ENCODE measurements around the gene NMUR1.
A peak's percentile ranks its signal among the peaks of the same experiment; 100 is the strongest.
"Not testable (repeated sequence)": the region's sequence is repeated elsewhere in the genome, so short reads cannot be mapped to it uniquely, and the experiment has no call there.

The NMUR1 gene

GRCh38 chr2:231573698-231574421 lies 43.6 kb upstream of the NMUR1 start:
- no peaks in the 10 kb centered on the region for H3K79me1 ChIP-seq (ENCODE audit: low read length)
- no peaks in the 10 kb centered on the region for H3K36me3 ChIP-seq (ENCODE audit: control insufficient read depth, insufficient read depth, low read length)
- H3K18ac ChIP-seq (ENCODE audit: low read length): peak overlapping the region; percentile 33
- H3K27ac ChIP-seq (ENCODE audit: low read depth, low read length): no peak overlapping the region
- no CpG with 5 or more reads among the region's 15 CpGs for WGBS (ENCODE audit: extremely low coverage, insufficient coverage, low lambda C conversion rate)
- H3K9ac ChIP-seq (ENCODE audit: low read length): peak overlapping the region; percentile 51
- peak overlapping the region; percentile 79 for H3K56ac ChIP-seq (ENCODE audit: low read length)
- no peak overlapping the region for H3K4me2 ChIP-seq (ENCODE audit: low read length)
- no peak overlapping the region for H2BK120ac ChIP-seq (ENCODE audit: low read depth, low read length)
- DNase-seq: no peak
- no peak overlapping the region for H3K23ac ChIP-seq (ENCODE audit: low read length)
- peak overlapping the region; percentile 97 for H2BK5ac ChIP-seq (ENCODE audit: low read length)
- no peak overlapping the region for H2BK15ac ChIP-seq (replicated peaks; ENCODE audit: low read depth)
- H3K4me1 ChIP-seq (ENCODE audit: control insufficient read depth, low read depth, low read length): peaks cover 13% of the 10 kb centered on the region
- no peaks in the 10 kb centered on the region for H3K27me3 ChIP-seq (ENCODE audit: insufficient read depth, low read length, poor library complexity)
- H3K79me2 ChIP-seq (ENCODE audit: control insufficient read depth, insufficient read depth, low read length): no peaks in the 10 kb centered on the region
- H3K4ac ChIP-seq (ENCODE audit: low read depth, low read length): no peak overlapping the region
- H4K5ac ChIP-seq (ENCODE audit: low read length): no peak overlapping the region
- H4K8ac ChIP-seq (ENCODE audit: low read depth, low read length): no peak overlapping the region
- no peak overlapping the region for H3K4me3 ChIP-seq (ENCODE audit: low read length)
- H2AK5ac ChIP-seq (ENCODE audit: low read length): peak overlapping the region; percentile 74

GRCh38 chr2:231573096-231573495 lies 42.9 kb upstream of the NMUR1 start:
- Histone ChIP-seq H3K18ac (ENCODE audit: low read length) (peak overlapping the region; percentile 33), H2BK5ac (ENCODE audit: low read length) (peak overlapping the region; percentile 97), H4K8ac (ENCODE audit: low read depth, low read length) (no peak overlapping the region), H3K79me2 (ENCODE audit: control insufficient read depth, insufficient read depth, low read length) (no peaks in the 10 kb centered on the region), H3K27ac (ENCODE audit: low read depth, low read length) (no peak overlapping the region), H3K79me1 (ENCODE audit: low read length) (no peaks in the 10 kb centered on the region), H3K36me3 (ENCODE audit: control insufficient read depth, insufficient read depth, low read length) (no peaks in the 10 kb centered on the region), H2BK120ac (ENCODE audit: low read depth, low read length) (no peak overlapping the region), H3K9ac (ENCODE audit: low read length) (peak overlapping the region; percentile 51), H3K4me3 (ENCODE audit: low read length) (no peak overlapping the region), H4K5ac (ENCODE audit: low read length) (no peak overlapping the region), H3K4me2 (ENCODE audit: low read length) (no peak overlapping the region), H2BK15ac (replicated peaks; ENCODE audit: low read depth) (no peak overlapping the region), H3K4ac (ENCODE audit: low read depth, low read length) (no peak overlapping the region), H3K56ac (ENCODE audit: low read length) (peak overlapping the region; percentile 79), H3K27me3 (ENCODE audit: insufficient read depth, low read length, poor library complexity) (no peaks in the 10 kb centered on the region), H3K4me1 (ENCODE audit: control insufficient read depth, low read depth, low read length) (peaks cover 13% of the 10 kb centered on the region), H3K23ac (ENCODE audit: low read length) (peak overlapping the region; percentile 15), H2AK5ac (ENCODE audit: low read length) (no peak overlapping the region)
- peak; percentile 76 for DNase-seq
- WGBS (ENCODE audit: extremely low coverage, insufficient coverage, low lambda C conversion rate): no CpG with 5 or more reads among the region's 4 CpGs

GRCh38 chr2:231571661-231572191 lies 41.5 kb upstream of the NMUR1 start:
- Histone ChIP-seq H3K4ac (ENCODE audit: low read depth, low read length) (no peak overlapping the region), H3K9ac (ENCODE audit: low read length) (no peak overlapping the region), H3K18ac (ENCODE audit: low read length) (no peak overlapping the region), H3K79me2 (ENCODE audit: control insufficient read depth, insufficient read depth, low read length) (no peaks in the 10 kb centered on the region), H3K4me1 (ENCODE audit: control insufficient read depth, low read depth, low read length) (peaks cover 11% of the 10 kb centered on the region), H3K27me3 (ENCODE audit: insufficient read depth, low read length, poor library complexity) (no peaks in the 10 kb centered on the region), H3K36me3 (ENCODE audit: control insufficient read depth, insufficient read depth, low read length) (no peaks in the 10 kb centered on the region), H4K8ac (ENCODE audit: low read depth, low read length) (no peak overlapping the region), H3K23ac (ENCODE audit: low read length) (no peak overlapping the region), H3K56ac (ENCODE audit: low read length) (peak overlapping the region; percentile 52), H3K27ac (ENCODE audit: low read depth, low read length) (no peak overlapping the region), H2BK15ac (replicated peaks; ENCODE audit: low read depth) (no peak overlapping the region), H3K79me1 (ENCODE audit: low read length) (no peaks in the 10 kb centered on the region), H4K5ac (ENCODE audit: low read length) (no peak overlapping the region), H3K4me2 (ENCODE audit: low read length) (no peak overlapping the region), H2AK5ac (ENCODE audit: low read length) (no peak overlapping the region), H2BK120ac (ENCODE audit: low read depth, low read length) (no peak overlapping the region), H2BK5ac (ENCODE audit: low read length) (no peak overlapping the region), H3K4me3 (ENCODE audit: low read length) (no peak overlapping the region)
- no CpG with 5 or more reads among the region's 4 CpGs for WGBS (ENCODE audit: extremely low coverage, insufficient coverage, low lambda C conversion rate)
- peak; percentile 41 for DNase-seq

- H4K8ac ChIP-seq (ENCODE audit: low read depth, low read length); H3K36me3 ChIP-seq (ENCODE audit: control insufficient read depth, insufficient read depth, low read length); H2BK120ac ChIP-seq (ENCODE audit: low read depth, low read length); H3K4me2 ChIP-seq (ENCODE audit: low read length); H3K4me3 ChIP-seq (ENCODE audit: low read length); H2AK5ac ChIP-seq (ENCODE audit: low read length); H2BK15ac ChIP-seq (replicated peaks; ENCODE audit: low read depth); H3K56ac ChIP-seq (ENCODE audit: low read length); H2BK5ac ChIP-seq (ENCODE audit: low read length); H4K5ac ChIP-seq (ENCODE audit: low read length); H3K4me1 ChIP-seq (ENCODE audit: control insufficient read depth, low read depth, low read length); H3K27me3 ChIP-seq (ENCODE audit: insufficient read depth, low read length, poor library complexity); H3K79me2 ChIP-seq (ENCODE audit: control insufficient read depth, insufficient read depth, low read length); H3K27ac ChIP-seq (ENCODE audit: low read depth, low read length); H3K9ac ChIP-seq (ENCODE audit: low read length); DNase-seq; H3K18ac ChIP-seq (ENCODE audit: low read length); H3K79me1 ChIP-seq (ENCODE audit: low read length); H3K4ac ChIP-seq (ENCODE audit: low read depth, low read length); H3K23ac ChIP-seq (ENCODE audit: low read length): not testable (repeated sequence)
- WGBS (ENCODE audit: extremely low coverage, insufficient coverage, low lambda C conversion rate): no CpG with 5 or more reads among the region's 5 CpGs
Measured at GRCh38 chr2:231570915-231571314, 40.7 kb upstream of the NMUR1 start.

GRCh38 chr2:231568785-231569435 lies 38.7 kb upstream of the NMUR1 start:
- Histone ChIP-seq H2BK15ac (replicated peaks; ENCODE audit: low read depth) (no peak overlapping the region), H3K4ac (ENCODE audit: low read depth, low read length) (no peak overlapping the region), H3K27ac (ENCODE audit: low read depth, low read length) (peak overlapping the region; percentile 28), H3K9ac (ENCODE audit: low read length) (no peak overlapping the region), H3K79me2 (ENCODE audit: control insufficient read depth, insufficient read depth, low read length) (no peaks in the 10 kb centered on the region), H4K5ac (ENCODE audit: low read length) (no peak overlapping the region), H3K18ac (ENCODE audit: low read length) (no peak overlapping the region), H3K56ac (ENCODE audit: low read length) (no peak overlapping the region), H4K8ac (ENCODE audit: low read depth, low read length) (no peak overlapping the region), H3K23ac (ENCODE audit: low read length) (no peak overlapping the region), H3K4me3 (ENCODE audit: low read length) (no peak overlapping the region), H3K4me2 (ENCODE audit: low read length) (no peak overlapping the region), H2BK5ac (ENCODE audit: low read length) (no peak overlapping the region), H3K36me3 (ENCODE audit: control insufficient read depth, insufficient read depth, low read length) (no peaks in the 10 kb centered on the region), H3K79me1 (ENCODE audit: low read length) (no peaks in the 10 kb centered on the region), H2AK5ac (ENCODE audit: low read length) (no peak overlapping the region), H3K27me3 (ENCODE audit: insufficient read depth, low read length, poor library complexity) (no peaks in the 10 kb centered on the region), H2BK120ac (ENCODE audit: low read depth, low read length) (no peak overlapping the region), H3K4me1 (ENCODE audit: control insufficient read depth, low read depth, low read length) (peaks cover 6% of the 10 kb centered on the region)
- DNase-seq: no peak
- no CpG with 5 or more reads among the region's 7 CpGs for WGBS (ENCODE audit: extremely low coverage, insufficient coverage, low lambda C conversion rate)
